Type B pancreatic cell (in vitro differentiated cells): Measurements from ENCODE around the gene DNAL4. TPM values are rescaled to one million over a fixed set of nuclear protein-coding genes. Genes with fewer than 3 reads are reported as not detected.
"Not testable (repeated sequence)": the region's sequence is repeated elsewhere in the genome, so short reads cannot be mapped to it uniquely, and the experiment has no call there.

Experiments used
- DNase-seq: peaks from one replicate; pipeline ENCODE4 v3.0.0; 2021; ENCODE audit warnings: mixed read lengths; ENCODE audit not compliant: unreplicated experiment; ENCODE audit errors: extremely low spot score
- H3K27ac Mint-ChIP-seq: 2 replicates; pipeline ENCODE4 v1.8.0; 2021; ENCODE audit warnings: mild to moderate bottlenecking, mixed read lengths
- H3K27me3 Mint-ChIP-seq: 2 replicates; pipeline ENCODE4 v1.8.0; 2021; ENCODE audit warnings: mixed read lengths
- H3K36me3 Mint-ChIP-seq: 2 replicates; pipeline ENCODE4 v1.8.0; 2021; ENCODE audit warnings: mixed read lengths
- H3K4me1 Mint-ChIP-seq: one replicate; pipeline ENCODE4 v1.8.0; 2021; ENCODE audit warnings: mixed read lengths; ENCODE audit not compliant: unreplicated experiment
- H3K4me3 Mint-ChIP-seq: 2 replicates; pipeline ENCODE4 v1.8.0; 2021; ENCODE audit warnings: mild to moderate bottlenecking, mixed read lengths
- H3K9me3 Mint-ChIP-seq: 2 replicates; pipeline ENCODE4 v1.8.0; 2021; ENCODE audit warnings: mixed read lengths
- total RNA-seq: library from RNA; stranded (reverse); gene quantifications from 2 replicates; pipeline ENCODE4 v1.2.1, GENCODE V29; 2021; ENCODE audit warnings: low replicate concordance
- TF ChIP-seq, protein P1 (sequence below): fragments of 200-600 bp; sonication (generic); conservative IDR thresholded peaks from 2 replicates; pipeline ENCODE4 v1.5.0; 2021; ENCODE audit warnings: antibody characterized with exemption, mild to moderate bottlenecking

Gene DNAL4
- total RNA-seq, 1 donor from 2014 or later, result 23.9 TPM

DNA sequence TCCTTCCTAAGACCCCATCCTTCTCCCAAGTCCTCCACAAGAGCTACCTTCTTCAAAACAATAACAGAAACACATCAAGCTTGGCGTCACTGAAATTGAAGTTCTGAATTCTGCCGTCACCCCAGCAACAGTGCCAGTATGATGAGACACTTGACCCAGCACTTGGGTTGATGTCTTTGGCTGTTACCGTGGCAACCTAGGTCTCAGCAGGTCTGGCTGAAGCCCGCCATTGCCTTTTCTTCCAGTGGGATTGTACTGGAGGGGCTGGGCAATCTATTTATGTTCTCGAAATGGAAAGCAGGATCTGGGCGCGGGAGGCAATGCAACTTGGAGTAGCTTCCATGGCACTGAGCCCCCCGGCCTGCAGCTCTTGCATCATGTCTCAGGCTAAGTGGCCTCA is 26.1 kb upstream of the DNAL4 start:
- no peak overlapping the region for H3K4me3 Mint-ChIP-seq
- TF ChIP-seq, protein P1, sequence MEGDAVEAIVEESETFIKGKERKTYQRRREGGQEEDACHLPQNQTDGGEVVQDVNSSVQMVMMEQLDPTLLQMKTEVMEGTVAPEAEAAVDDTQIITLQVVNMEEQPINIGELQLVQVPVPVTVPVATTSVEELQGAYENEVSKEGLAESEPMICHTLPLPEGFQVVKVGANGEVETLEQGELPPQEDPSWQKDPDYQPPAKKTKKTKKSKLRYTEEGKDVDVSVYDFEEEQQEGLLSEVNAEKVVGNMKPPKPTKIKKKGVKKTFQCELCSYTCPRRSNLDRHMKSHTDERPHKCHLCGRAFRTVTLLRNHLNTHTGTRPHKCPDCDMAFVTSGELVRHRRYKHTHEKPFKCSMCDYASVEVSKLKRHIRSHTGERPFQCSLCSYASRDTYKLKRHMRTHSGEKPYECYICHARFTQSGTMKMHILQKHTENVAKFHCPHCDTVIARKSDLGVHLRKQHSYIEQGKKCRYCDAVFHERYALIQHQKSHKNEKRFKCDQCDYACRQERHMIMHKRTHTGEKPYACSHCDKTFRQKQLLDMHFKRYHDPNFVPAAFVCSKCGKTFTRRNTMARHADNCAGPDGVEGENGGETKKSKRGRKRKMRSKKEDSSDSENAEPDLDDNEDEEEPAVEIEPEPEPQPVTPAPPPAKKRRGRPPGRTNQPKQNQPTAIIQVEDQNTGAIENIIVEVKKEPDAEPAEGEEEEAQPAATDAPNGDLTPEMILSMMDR, result no peak
- peaks cover 31% of the 10 kb centered on the region for H3K27me3 Mint-ChIP-seq
- H3K36me3 Mint-ChIP-seq, result no peaks in the 10 kb centered on the region
- H3K9me3 Mint-ChIP-seq, result no peaks in the 10 kb centered on the region
- no peak overlapping the region for H3K27ac Mint-ChIP-seq
- DNase-seq, result no peak
- no peaks in the 10 kb centered on the region for H3K4me1 Mint-ChIP-seq

DNA sequence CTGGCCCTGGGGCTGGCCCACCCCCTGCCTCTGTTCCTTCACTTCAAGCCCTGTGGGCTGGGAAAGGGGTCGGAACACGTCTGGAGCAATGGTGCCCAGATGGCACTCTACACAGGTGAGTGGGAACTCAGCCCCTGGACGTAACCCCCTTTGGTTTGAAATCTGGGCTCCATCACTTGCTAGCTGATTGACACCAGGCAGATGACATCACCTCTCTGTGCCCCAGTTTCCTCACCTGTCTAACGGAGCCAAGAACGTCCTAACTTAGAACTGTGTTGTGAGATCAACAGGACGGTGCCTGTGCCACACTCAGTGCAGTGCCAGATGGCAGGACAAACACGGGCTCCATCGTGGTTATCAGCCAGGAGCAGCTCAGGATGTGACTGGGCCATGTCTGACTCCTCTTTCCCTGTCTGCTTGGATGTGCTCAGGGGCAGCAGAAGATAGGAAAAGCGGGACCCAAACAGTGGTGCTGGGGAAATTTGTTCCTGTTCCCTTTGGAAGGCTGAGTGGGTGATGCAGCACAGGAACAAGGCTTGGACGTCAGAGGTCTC is 25.5 kb upstream of the DNAL4 start:
- Mint-ChIP-seq H3K4me3 (no peak overlapping the region), H3K9me3 (no peaks in the 10 kb centered on the region), H3K4me1 (no peaks in the 10 kb centered on the region), H3K36me3 (no peaks in the 10 kb centered on the region), H3K27me3 (peaks cover 36% of the 10 kb centered on the region), H3K27ac (no peak overlapping the region)
- DNase-seq, result no peak
- TF ChIP-seq, protein P1, result no peak

DNA sequence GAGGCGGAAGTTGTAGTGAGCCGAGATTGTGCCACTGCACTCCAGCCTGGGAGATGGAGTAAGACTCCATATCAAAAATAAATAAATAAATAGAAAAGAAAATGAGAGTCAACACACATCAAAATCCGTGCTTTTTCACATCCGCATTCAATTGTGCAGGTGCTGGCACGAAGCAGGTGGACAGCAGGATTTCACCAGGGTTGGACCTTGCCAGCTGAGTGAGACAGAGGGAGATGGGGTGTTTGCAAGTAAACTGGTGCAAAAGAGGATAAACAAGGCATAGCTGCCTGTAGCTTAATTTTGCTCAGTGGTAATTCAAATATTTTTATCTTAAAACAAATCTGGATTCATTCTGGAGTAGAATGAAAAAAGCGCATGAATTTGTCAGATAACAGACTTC is 23.3 kb upstream of the DNAL4 start:
- Mint-ChIP-seq H3K36me3 (no peaks in the 10 kb centered on the region), H3K4me1 (no peaks in the 10 kb centered on the region), H3K4me3 (no peak overlapping the region), H3K27ac (no peak overlapping the region), H3K27me3 (peaks cover 42% of the 10 kb centered on the region), H3K9me3 (no peaks in the 10 kb centered on the region)
- TF ChIP-seq, protein P1, result no peak
- no peak for DNase-seq

DNA sequence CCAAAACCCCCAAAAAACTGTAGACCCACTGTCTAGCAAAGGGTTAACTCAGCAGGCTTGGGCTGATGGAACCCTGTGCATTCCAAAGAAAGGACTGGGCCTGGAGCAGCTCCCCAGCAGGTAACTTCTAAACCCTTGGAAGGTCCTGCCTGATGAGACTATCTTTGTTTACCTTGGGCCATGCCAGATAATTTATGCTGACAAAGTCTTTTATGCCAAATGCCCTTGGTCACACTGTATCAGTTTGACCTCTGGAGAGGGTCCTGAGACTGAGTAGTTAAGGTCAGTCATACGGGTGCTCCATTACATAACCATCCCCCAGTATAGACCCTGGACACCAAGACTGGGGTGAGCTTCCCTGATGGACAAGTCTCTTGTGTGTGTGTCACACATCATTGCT is 21.9 kb upstream of the DNAL4 start:
- TF ChIP-seq, protein P1, result no peak
- no peaks in the 10 kb centered on the region for H3K4me1 Mint-ChIP-seq
- no peaks in the 10 kb centered on the region for H3K9me3 Mint-ChIP-seq
- DNase-seq, result no peak
- no peak overlapping the region for H3K27ac Mint-ChIP-seq
- no peak overlapping the region for H3K4me3 Mint-ChIP-seq
- no peaks in the 10 kb centered on the region for H3K36me3 Mint-ChIP-seq
- peaks cover 47% of the 10 kb centered on the region for H3K27me3 Mint-ChIP-seq

DNA sequence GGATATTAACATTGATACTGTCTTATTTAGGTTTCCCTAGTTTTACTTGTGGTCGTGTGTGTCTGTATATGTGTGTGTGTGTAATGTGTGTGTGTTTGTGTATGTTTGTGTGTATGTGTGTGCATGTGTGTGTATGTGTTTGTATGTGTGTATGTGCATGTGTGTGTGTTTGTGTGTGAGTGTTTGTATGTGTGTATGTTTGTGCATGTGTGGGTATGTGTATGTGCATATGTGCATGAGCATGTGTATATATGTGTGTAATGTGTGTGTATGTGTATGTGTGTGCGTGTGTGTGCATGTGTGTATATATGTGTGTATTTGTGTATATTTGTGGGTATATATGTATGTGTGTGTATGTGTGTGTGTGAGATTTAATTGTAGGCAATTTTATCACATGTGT is 17.3 kb upstream of the DNAL4 start:
- TF ChIP-seq, protein P1, result no peak

DNA sequence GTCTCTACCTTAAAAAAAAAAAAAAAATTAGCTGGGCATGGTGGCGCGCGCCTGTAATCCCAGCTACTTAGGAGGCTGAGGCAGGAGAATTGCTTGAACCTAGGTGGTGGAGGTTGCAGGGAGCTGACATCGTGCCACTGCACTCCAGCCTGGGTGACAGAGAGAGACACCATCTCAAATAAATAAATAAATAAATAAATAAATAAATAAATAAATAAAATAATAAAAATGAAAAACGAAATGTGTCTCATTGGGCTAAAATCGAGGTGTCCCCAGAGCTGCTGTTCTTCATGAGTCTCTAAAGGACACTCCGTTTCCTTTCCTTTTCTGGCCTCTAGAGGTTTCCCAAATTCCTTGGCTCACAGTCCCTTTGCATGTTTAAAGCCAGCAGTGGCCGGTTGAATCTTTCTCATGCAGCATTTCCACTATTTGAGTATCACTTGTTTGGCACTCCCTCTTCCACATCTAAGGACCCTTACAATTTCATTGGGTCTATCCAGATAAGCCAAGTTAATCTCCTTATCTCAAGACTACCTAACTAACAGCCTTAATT is 11.2 kb upstream of the DNAL4 start:
- not testable (repeated sequence) for H3K4me3 Mint-ChIP-seq, H3K4me1 Mint-ChIP-seq, H3K36me3 Mint-ChIP-seq, H3K9me3 Mint-ChIP-seq, H3K27ac Mint-ChIP-seq, DNase-seq
- H3K27me3 Mint-ChIP-seq, result peaks cover 53% of the 10 kb centered on the region

More for the DNA sequence above, 17.3 kb upstream of the DNAL4 start:
- Mint-ChIP-seq H3K27ac (no peak overlapping the region), H3K9me3 (no peaks in the 10 kb centered on the region), H3K27me3 (peaks cover 31% of the 10 kb centered on the region), H3K36me3 (no peaks in the 10 kb centered on the region), H3K4me1 (no peaks in the 10 kb centered on the region), H3K4me3 (no peak overlapping the region)
- no peak for DNase-seq
